GM10847 (cell line): Measurements from ENCODE around the gene WFDC12.

Experiments
- POLR2A ChIP-seq: IDR thresholded peaks from 2 replicates; pipeline ENCODE4 v1.6.1; 2011; ENCODE audit not compliant: insufficient read length; ENCODE audit errors: extremely low read depth

WFDC12 gene

GRCh38 chr20:45085289-45085688, 39.0 kb downstream of the WFDC12 start:
- TF ChIP-seq POLR2A: no peak

GRCh38 chr20:45083127-45083526, 41.1 kb downstream of the WFDC12 start:
- no peak for TF ChIP-seq POLR2A

GRCh38 chr20:45082468-45082867, 41.8 kb downstream of the WFDC12 start:
- no peak for TF ChIP-seq POLR2A

GRCh38 chr20:45080867-45081624, 43.2 kb downstream of the WFDC12 start:
- TF ChIP-seq POLR2A: no peak

GRCh38 chr20:45077559-45077958, 46.7 kb downstream of the WFDC12 start:
- TF ChIP-seq POLR2A: no peak
